Activated naive CD8-positive, alpha-beta T cell treated with anti-CD3 and anti-CD28 coated beads, Interleukin-2, amount 50 U/mL, for 16 hours (primary cell): ENCODE results near the gene CCDC81.
"Not testable (repeated sequence)": the region's sequence is repeated elsewhere in the genome, so short reads cannot be mapped to it uniquely, and the experiment has no call there.

Source experiments
- DNase-seq: peaks from one replicate; pipeline ENCODE4 v3.0.0-alpha.2; 2020; ENCODE audit warnings: low read depth, low spot score

Gene CCDC81

DNA sequence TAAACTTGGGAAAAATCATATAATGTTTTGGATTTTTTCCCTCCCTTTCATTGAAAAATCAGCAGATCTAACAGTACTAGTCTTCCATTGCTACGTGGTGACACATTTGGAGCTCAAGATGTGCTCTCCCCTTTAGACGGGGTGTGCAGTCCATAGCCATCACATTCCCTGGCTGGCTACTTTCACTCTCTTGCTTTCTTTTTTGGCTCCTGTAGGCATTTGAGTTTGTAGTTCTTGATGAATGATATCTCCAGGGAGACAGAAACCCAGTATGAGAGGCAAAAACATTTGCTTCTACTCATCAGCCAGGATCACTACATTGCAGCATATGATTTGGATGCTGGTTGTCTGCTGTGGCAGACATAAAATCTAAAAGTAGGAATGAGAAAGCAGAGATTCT is 12.1 kb downstream of the CCDC81 start:
- no peak for DNase-seq

DNA sequence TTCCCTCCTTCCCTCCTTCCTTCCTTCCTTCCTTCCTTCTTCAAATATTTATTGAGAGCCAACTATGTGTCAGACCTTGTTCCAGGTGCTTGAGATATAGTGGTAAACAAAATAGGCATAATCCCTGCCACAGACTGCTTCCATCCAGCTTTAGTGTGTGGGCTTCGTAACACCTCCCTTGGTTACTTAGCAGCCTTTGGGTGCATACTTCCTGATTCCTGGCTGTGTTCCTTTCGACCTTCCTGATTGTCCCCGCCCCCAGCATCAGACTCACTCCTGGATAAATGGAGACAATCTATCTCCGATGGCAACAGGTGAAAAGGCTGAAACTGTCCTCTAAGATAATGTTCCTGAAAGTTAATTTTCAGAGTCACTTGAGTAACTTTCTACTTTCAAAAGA is 13.5 kb downstream of the CCDC81 start:
- no peak for DNase-seq

DNA sequence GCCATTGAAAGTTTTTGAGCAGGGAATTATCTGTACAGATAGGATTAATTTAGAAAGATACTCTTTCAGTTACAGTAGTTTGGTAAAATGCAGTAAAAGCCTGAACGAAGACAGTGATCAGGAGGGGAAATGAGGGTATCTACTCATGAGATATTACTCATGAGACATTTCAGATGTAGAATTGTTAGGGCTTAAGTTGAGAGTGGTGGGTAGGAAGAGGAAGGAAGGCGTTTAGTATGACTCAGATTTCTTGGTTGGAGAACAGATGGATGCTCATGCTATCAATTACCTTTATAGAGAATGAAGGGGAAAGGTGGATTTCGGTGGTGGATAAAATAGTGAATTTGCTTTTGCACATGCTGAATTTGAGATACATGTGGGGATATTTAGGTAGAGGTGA is 15.8 kb downstream of the CCDC81 start:
- no peak for DNase-seq

DNA sequence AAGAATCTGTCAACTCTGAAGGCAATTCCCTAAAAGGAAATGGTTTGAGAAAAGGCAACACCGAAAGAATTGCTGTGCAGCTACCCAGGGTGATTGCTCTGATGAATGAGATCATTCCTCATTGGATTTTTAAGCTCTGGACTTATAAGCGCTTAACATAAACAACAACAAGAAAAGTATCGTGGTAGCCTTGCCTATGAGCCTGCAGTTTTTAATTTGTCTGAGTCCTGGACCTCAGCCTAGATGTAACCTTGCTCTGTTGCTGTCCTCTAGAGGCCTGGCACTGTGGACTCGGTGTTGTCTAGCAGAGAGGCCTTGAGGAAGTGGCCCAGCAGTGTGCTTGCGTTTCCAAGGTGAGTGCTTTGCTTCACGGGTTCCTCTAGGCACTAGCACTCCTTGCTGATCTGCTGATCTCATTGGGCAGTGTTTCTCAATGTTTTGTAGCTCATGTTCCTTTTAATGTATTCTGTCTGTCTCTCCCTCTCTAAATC is 20.4 kb downstream of the CCDC81 start:
- DNase-seq: no peak

DNA sequence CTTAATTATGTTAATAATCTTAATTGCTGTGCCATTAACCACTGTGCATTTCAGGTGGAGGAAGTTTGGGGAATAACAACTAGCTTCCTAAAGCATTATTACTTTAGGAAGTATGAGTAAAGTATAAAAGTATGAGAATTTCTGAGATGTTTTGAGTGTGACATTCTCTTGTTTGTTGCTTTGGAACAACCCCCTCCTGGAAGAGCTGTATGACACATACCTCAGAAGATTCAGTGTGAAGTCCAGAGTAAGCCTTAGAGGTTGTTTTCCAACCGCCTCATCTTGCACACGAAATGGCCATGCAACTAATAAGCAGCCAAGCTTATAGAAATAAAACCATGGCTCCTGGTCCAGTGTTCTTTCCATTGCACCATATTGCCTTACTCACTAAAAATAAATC is 21.7 kb downstream of the CCDC81 start:
- DNase-seq: no peak

DNA sequence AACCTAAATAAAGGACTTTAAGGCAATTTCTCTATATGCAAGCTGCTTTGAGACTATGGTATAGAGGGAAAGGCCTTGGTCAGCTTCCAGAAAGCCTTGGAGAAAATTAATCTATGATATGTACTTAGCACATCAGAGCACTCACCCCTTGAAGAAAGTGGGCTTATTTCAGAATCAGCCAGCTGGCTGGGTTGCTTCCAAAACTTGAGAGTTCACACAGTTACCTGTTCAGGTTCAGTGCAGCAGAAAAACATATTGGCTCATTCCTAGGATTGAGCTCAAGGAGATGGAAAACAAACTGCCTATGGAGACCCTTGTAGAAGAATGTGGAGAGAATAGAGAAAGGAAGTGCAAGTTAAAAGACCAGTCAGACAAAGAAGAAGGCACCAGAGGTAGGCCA is 22.7 kb downstream of the CCDC81 start:
- no peak for DNase-seq

DNA sequence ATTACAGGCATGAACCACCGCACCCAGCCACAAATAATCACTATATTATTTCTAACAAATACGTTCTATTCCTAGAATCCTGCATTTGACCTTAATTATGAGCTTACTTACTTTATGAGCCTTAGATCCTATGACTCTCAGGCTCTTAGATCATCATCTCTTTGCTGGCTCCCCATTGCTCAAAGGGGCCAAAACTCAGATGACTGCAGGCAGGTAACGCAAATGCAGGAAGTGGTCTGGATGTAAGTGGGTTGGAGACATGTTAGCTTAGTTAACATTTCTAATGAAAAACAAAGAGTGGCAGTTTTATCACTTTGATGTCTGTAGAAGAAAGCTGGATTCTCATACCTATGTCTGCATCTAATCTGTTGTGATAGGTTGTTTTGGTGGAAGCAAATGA is 23.4 kb downstream of the CCDC81 start:
- DNase-seq: no peak

DNA sequence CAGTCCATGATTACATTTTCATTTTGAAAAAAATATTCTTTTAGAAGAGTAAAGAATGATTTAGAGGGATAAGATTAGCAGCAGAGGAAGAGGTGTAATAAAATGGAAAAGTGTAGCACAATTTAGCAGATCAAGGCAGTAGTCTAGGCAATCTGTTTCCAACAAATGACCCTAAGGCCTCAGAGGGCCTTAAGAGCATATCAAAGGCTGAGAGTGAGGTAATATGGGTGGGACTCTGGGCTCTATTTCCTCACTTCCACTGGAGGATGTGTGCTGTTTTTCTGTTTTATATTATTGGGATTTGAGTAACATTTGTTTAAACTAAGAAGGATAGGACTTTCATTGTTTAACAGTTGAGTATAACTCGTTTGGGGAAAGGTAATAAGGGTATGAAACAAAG is 28.8 kb downstream of the CCDC81 start:
- no peak for DNase-seq

DNA sequence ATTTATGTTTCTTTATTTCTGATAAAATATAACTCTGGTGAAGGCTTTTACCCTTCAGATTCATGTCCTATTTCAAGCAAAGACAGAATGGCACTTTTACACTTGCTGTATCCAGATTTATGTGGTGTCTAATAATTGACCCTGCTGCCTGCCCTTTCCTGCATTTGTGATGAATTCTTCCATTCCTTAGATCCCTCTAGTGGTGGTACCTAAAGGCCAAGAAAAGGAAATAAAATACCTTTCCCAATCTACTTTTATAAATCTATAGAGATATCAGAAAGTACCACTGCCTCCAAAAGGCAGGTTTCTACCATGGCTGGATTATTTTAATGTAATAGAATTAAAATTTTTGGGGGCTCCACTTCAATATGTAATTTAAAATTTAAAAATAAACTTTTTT is 34.2 kb downstream of the CCDC81 start:
- DNase-seq: no peak

DNA sequence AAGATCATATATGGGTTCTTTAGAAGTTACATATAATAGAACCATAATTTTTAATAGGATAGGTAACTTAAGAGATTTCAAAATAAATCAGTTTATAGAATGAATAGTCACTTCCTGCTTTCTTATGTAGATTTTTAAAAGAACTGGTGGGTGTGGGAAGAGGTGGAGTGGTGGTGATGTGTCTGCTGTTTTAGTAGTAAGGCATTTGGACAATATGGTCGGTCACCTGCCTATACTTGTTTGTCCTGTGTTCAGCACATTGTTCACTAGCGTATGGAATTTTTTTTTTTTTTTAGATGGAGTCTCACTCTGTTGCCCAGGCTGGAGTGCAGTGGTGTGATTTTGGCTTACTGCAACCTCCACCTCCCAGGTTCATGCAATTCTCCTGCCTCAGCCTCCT is 39.3 kb downstream of the CCDC81 start:
- no peak for DNase-seq

DNA sequence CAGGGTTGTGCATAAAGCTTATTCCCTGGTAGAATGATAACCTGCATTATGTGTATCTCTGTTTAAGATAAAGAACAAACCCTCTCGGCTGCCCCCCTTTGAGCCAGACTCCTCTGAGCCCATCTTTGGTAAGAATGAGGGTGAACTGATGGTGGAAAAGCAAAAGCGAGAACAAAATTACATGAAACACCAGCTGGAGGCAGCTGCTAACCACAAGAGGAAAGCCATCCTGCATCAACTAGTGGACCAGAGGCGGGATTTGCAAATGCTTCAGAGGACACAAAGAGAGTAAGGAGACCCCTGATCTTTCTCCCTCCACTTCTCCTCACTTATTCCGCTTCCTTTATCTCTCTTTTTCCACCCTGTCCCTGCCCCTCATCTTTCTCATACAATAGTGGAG is 40.3 kb downstream of the CCDC81 start:
- DNase-seq: no peak

DNA sequence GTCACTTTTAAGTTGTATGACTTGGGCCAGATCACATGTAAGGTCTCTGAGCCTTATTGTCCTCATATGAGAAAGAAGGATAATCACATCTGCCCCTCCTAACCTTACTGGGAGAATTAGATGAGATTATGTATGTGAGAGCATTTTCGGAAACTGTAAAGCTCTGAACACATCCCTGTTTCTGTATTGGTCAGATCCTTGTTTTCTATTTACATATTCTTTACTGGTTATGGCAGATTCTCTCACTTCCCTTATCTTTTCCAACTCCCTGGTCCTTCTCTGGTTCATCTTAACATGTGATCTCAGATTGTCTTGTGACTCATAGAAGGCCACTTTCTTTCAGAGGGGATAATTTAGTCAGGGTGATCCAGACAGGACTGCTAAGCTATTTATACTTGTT is 41.8 kb downstream of the CCDC81 start:
- DNase-seq: no peak

DNA sequence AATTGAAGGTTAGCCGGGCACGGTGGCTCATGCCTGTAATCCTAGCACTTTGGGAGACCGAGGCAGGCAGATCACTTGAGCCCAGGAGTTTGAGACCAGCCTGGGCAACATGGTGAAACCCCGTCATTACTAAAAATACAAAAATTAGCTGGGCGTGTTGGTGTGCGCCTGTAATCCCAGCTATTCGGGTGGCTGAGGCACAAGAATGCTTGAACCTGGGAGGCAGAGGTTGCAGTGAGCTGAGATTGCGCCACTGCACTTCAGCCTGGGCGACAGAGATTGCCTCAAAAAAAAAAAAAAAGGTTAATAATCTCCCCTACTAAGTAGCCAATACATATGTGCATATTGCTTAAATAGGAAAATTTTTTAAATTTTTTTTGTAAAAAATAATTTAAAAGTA is 42.3 kb downstream of the CCDC81 start:
- DNase-seq: not testable (repeated sequence)

DNA sequence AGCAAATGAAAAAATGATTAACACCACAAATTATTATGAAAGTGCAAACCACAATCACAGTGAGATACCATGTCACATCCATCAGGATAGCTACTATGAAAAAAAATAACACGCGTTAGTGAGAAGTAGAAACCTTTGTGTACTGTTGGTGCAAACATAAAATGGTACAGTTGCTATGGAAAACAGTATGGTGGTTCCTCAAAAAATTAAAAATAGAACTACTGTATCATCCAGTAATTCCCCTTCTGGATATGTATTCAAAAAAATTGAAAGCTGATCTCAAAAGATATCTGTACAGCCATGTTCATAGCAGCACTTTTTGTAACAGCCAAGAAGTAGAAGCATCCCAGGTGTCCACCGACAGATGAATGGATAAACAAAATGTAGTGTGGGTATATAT is 43.4 kb downstream of the CCDC81 start:
- no peak for DNase-seq

DNA sequence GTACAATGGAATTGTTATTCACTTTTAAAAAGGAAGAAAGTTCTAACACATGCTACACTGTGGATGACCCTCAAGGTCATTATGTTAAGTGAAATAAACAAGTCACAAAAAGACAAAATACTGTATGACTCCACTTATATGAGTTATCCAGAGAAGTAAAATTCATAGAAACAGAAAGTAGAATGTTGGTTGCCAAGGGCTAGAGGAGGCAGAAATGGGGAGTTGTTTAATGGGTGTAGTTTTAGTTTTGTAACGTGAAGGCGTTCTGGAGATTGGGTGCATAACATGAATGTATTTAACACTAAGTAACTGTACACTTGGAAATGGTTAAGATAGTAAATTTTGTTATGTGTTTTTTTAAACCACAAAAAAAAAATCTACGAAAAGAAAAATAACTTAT is 43.8 kb downstream of the CCDC81 start:
- DNase-seq: no peak

DNA sequence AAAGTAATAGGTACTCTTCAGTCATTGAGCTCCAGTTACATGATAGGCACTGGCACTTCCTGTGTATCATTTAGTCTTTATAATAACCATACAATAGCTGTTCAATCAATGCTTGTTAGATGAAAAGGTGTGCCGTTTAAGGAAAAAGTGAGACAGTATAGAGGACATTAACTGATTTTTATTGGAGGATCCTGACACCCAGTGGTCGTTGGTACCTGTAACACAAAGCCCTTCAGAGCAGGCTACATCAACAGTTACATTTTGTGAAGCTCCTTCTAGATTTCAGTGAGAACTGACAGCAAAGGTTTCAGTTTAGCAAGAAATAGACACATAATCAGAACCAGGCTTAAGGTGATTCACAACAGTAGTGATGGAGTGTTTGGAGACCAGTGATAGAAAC is 44.2 kb downstream of the CCDC81 start:
- DNase-seq: no peak

DNA sequence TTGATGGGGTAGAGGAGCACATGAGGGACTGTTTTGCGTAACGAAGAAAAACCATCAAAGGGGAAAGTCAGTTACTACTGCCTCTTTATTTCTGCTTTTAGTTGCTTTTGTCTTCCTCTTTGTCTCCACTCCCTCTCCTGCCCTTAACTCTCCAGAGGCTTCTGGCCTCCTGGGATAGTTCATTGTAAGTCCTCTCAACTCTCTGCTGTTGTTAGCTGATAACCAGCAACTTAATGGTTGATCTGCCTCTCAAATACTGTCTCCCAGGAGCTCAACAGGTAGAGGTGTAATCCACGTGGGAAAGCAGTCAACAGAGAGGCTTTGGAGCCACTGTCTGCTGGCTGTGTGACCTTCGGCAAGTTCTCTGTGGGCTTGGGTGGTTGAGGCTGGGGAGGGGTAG is 47.3 kb downstream of the CCDC81 start:
- DNase-seq: no peak

DNA sequence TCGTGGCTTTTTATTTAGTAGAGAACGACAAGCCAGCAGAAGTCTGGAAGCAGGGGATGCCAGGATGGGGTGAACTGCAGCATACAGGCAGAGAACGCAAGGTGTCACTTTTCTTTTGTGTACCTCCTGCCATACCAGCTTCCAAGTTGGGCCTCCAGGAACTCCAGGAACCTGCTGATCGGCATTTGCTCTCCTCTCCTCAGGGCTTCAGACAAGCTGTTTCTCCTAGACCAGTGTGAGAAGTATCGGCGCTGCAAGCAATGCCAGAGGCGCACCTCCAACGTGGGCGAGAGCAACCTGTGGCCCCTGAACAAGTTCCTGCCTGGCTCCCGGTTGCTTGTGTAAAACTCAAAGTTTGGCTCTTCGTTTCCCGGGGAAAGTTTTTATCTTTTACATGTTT is 47.7 kb downstream of the CCDC81 start:
- no peak for DNase-seq

DNA sequence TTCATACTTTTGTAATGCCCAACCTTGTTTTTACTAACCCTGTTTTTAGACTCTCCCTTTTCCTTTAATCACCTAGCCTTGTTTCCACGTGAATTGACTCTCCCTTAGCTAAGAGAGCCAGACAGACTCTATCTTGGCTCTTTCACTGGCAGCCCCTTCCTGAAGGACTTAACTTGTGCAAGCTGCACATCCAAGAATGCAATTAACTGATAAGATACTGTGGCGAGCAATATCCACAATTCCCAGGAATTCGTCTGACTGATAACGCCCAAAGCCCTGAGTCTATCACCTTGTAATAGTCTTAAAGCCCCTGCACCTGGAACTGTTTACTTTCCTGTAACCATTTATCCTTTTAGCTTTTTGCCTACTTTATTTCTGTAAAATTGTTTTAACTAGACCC is 48.8 kb downstream of the CCDC81 start:
- not testable (repeated sequence) for DNase-seq

DNA sequence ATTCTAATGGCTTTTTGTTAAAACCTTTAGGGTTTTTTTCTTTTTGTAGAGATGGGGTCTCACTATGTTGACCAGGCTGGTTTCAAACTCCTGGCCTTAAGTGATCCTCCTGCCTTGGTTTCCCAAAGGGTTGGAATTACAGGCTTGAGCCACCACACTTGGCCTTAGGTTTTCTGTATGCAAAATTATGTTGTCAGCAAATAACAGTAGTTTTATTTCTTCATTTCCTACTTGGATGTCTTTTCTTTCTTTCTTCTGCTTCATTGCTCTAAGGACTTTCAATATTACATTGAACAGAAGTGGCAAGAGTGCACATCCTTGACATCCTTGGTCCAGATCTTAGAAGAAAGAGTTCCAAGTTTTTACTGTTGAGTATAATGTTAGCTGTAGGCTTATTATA is 52.8 kb downstream of the CCDC81 start:
- no peak for DNase-seq

DNA sequence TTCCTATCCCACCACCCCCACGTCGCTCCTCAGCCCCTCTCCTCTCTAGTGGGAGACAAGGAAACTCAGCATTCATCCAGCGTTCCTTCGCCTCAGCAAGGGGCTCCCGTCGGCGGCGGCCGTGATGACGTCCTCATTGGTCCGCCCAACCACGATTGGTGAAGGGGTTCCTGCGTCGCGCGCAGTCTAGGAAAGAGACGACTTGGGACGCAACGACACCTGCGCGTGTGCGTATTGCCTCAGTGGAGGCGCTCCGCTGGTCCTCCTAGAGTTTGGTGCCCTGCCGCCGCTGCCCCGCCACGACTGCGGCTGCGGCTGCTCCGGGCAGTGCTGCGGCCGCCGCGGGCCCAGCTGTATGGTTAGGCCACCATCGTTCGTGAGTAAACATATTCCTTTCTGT is 56.6 kb downstream of the CCDC81 start:
- DNase-seq: no peak

DNA sequence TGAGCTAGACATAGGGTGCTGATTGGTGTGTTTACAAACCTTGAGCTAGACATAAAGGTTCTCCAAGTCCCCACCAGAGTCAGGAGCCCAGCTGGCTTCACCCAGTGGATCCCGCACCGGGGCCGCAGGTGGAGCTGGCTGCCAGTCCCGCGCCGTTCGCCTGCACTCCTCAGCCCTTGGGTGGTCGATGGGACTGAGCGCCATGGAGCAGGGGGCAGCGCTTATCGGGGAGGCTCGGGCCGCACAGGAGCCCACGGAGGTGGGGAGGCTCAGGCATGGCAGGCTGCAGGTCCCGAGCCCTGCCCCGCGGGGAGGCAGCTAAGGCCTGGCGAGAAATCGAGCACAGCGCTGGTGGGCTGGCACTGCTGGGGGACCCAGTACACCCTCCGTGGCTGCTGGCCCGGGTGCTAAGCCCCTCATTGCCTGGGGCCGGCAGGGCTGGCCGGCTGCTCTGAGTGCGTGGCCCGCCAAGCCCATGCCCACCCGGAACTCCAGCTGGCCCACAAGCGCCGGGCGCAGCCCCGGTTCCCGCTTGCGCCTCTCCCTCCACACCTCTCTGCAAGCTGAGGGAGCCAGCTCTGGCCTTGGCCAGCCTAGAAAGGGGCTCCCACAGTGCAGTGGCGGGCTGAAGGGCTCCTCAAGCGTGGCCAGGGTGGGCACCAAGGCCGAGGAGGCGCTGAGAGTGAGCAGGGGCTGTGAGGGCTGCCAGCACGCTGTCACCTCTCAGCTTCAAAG is 58.8 kb downstream of the CCDC81 start:
- DNase-seq: not testable (repeated sequence)

DNA sequence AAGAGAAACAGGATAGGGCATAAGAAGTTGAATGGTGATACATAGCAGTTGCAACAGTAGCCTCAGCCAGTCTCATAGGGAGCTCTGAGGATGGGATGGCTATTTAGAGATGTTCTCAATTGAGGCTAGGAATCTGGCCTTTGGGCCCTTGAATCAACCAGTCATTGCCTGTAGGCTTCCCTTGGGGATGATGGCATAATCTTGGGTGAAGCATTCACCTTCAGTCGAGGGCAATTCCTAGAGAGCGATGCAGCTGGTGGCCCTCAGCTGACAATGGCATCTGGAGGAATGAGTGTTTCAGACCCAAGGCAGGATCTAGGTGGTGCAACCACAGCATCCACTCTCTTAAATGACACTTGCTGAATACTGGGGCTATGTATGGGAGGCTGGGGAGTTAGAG is 61.0 kb downstream of the CCDC81 start:
- no peak for DNase-seq

DNA sequence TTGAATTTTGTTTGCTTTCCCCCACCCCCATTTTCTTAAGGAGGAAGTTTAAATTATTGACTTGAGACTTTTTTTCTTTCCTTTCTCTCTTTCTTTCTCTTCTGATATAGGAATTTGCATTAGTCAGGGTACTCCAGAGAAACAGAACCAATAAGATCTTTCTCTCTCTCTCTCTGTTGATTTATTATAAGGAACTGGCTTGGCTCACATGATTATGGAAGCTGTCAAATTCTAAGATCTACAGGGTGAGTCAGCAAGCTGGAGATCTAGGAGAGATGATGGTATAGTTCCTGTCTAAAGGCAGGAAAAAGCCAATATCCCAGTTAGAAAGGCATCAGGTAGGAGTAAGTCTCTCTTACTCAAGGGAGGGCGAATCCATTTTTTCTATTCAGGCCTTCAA is 64.0 kb downstream of the CCDC81 start:
- no peak for DNase-seq
